ENCODE measurements around the gene HAPLN2.

Gene HAPLN2

GRCh38 chr1:156645056-156645455 is 25.8 kb downstream of the HAPLN2 start:
- Histone ChIP-seq H3K4me2 (ENCODE audit: insufficient read depth, low read length, poor library complexity, severe bottlenecking) (no peak overlapping the region), H3K27ac (replicated peaks; ENCODE audit: low read length) (no peak overlapping the region), H2BK5ac (ENCODE audit: low read length) (no peak overlapping the region), H3K27me3 (ENCODE audit: control insufficient read depth in 3 of 3, insufficient read depth in 3 of 3, low read depth in 1 of 3, low read length in 3 of 3) (peaks cover 10 to 81% (median 18%) of the 10 kb centered on the region in 3 experiments), H3K9ac (ENCODE audit: low read depth, low read length, poor library complexity) (no peak overlapping the region), H3K4me3 (ENCODE audit: low read length in 2 of 2) (no peak overlapping the region), H3K4me1 (ENCODE audit: control insufficient read depth in 2 of 2, insufficient read depth in 1 of 2, low read depth in 1 of 2, low read length in 2 of 2) (peaks cover 8 to 13% of the 10 kb centered on the region in 2 donors), H3K4ac (ENCODE audit: low read length) (no peak overlapping the region), H3K18ac (ENCODE audit: low read length) (no peak overlapping the region), H3K36me3 (replicated peaks in 1 of 2; ENCODE audit: control insufficient read depth in 2 of 2, insufficient read depth in 2 of 2, low read length in 2 of 2) (peaks cover 0 to 15% of the 10 kb centered on the region in 2 donors), H2AFZ (ENCODE audit: low read length) (no peak overlapping the region), H2BK15ac (ENCODE audit: low read length) (no peak overlapping the region), H4K8ac (ENCODE audit: low read depth, low read length) (no peak overlapping the region), H2BK12ac (ENCODE audit: low read length) (no peak overlapping the region), H3K23ac (ENCODE audit: low read depth, low read length, poor library complexity) (no peak overlapping the region), H4K91ac (ENCODE audit: low read depth, low read length, poor library complexity) (no peak overlapping the region), H2AK5ac (ENCODE audit: low read depth, low read length) (no peak overlapping the region), H3K14ac (ENCODE audit: low read length) (no peak overlapping the region), H3K79me1 (ENCODE audit: low read depth, low read length) (no peaks in the 10 kb centered on the region), H2BK120ac (ENCODE audit: low read depth, low read length) (no peak overlapping the region), H3K9me3 (replicated peaks in 1 of 2; ENCODE audit: control insufficient read depth in 2 of 2, insufficient read depth in 1 of 2, low read depth in 1 of 2, low read length in 2 of 2) (peaks cover 0 to 2% of the 10 kb centered on the region in 2 donors)
- WGBS, 2 donors (ENCODE audit: extremely low coverage in 2 of 2, insufficient read length in 2 of 2, insufficient replicate concordance in 1 of 2): no CpG with 5 or more reads among the region's 3 CpGs
- no peak for DNase-seq (ENCODE audit: low spot score)

GRCh38 chr1:156645666-156646065 is 26.5 kb downstream of the HAPLN2 start:
- DNase-seq (ENCODE audit: low spot score): no peak
- Histone ChIP-seq H2BK12ac (ENCODE audit: low read length) (no peak overlapping the region), H4K8ac (ENCODE audit: low read depth, low read length) (no peak overlapping the region), H2BK120ac (ENCODE audit: low read depth, low read length) (no peak overlapping the region), H3K14ac (ENCODE audit: low read length) (no peak overlapping the region), H2AFZ (ENCODE audit: low read length) (no peak overlapping the region), H3K23ac (ENCODE audit: low read depth, low read length, poor library complexity) (no peak overlapping the region), H3K18ac (ENCODE audit: low read length) (no peak overlapping the region), H2AK5ac (ENCODE audit: low read depth, low read length) (no peak overlapping the region), H3K27ac (replicated peaks; ENCODE audit: low read length) (no peak overlapping the region), H3K79me1 (ENCODE audit: low read depth, low read length) (no peaks in the 10 kb centered on the region), H4K91ac (ENCODE audit: low read depth, low read length, poor library complexity) (no peak overlapping the region), H3K9me3 (replicated peaks in 1 of 2; ENCODE audit: control insufficient read depth in 2 of 2, insufficient read depth in 1 of 2, low read depth in 1 of 2, low read length in 2 of 2) (peaks cover 0 to 2% of the 10 kb centered on the region in 2 donors), H3K4ac (ENCODE audit: low read length) (no peak overlapping the region), H3K4me1 (ENCODE audit: control insufficient read depth in 2 of 2, insufficient read depth in 1 of 2, low read depth in 1 of 2, low read length in 2 of 2) (peaks cover 8 to 13% of the 10 kb centered on the region in 2 donors), H3K9ac (ENCODE audit: low read depth, low read length, poor library complexity) (no peak overlapping the region), H2BK15ac (ENCODE audit: low read length) (no peak overlapping the region), H3K4me2 (ENCODE audit: insufficient read depth, low read length, poor library complexity, severe bottlenecking) (no peak overlapping the region), H2BK5ac (ENCODE audit: low read length) (no peak overlapping the region), H3K27me3 (ENCODE audit: control insufficient read depth in 3 of 3, insufficient read depth in 3 of 3, low read depth in 1 of 3, low read length in 3 of 3) (peaks cover 10 to 86% (median 18%) of the 10 kb centered on the region in 3 experiments), H3K36me3 (replicated peaks in 1 of 2; ENCODE audit: control insufficient read depth in 2 of 2, insufficient read depth in 2 of 2, low read length in 2 of 2) (peaks cover 0 to 15% of the 10 kb centered on the region in 2 donors), H3K4me3 (ENCODE audit: low read length in 2 of 2) (no peak overlapping the region)
- no CpG with 5 or more reads among the region's 1 CpG for WGBS, 2 donors (ENCODE audit: extremely low coverage in 2 of 2, insufficient read length in 2 of 2, insufficient replicate concordance in 1 of 2)

DNA sequence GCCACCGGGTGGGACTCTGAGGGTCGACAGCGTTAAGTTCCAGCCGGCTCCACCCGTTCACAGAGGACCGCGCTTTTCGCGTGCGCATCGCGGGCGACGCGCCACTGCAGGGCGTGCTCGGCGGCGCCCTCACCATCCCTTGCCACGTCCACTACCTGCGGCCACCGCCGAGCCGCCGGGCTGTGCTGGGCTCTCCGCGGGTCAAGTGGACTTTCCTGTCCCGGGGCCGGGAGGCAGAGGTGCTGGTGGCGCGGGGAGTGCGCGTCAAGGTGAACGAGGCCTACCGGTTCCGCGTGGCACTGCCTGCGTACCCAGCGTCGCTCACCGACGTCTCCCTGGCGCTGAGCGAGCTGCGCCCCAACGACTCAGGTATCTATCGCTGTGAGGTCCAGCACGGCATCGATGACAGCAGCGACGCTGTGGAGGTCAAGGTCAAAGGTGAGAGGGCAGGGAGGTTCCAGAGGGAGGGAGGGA is 27.6 kb downstream of the HAPLN2 start:
- no peak overlapping the region for H4K8ac ChIP-seq (ENCODE audit: low read depth, low read length)
- H2AFZ ChIP-seq (ENCODE audit: low read length): no peak overlapping the region
- peaks cover 0 to 15% of the 10 kb centered on the region in 2 donors for H3K36me3 ChIP-seq (replicated peaks in 1 of 2; ENCODE audit: control insufficient read depth in 2 of 2, insufficient read depth in 2 of 2, low read length in 2 of 2)
- H2BK5ac ChIP-seq (ENCODE audit: low read length): no peak overlapping the region
- peak overlapping the region; percentile 40 for H3K18ac ChIP-seq (ENCODE audit: low read length)
- DNase-seq (ENCODE audit: low spot score): no peak
- peaks cover 10 to 83% (median 13%) of the 10 kb centered on the region in 3 experiments for H3K27me3 ChIP-seq (ENCODE audit: control insufficient read depth in 3 of 3, insufficient read depth in 3 of 3, low read depth in 1 of 3, low read length in 3 of 3)
- H3K23ac ChIP-seq (ENCODE audit: low read depth, low read length, poor library complexity): peak overlapping the region; percentile 76
- peaks cover 5% of the 10 kb centered on the region in 2 donors for H3K4me1 ChIP-seq (ENCODE audit: control insufficient read depth in 2 of 2, insufficient read depth in 1 of 2, low read depth in 1 of 2, low read length in 2 of 2)
- H3K4me2 ChIP-seq (ENCODE audit: insufficient read depth, low read length, poor library complexity, severe bottlenecking): no peak overlapping the region
- H3K4ac ChIP-seq (ENCODE audit: low read length): no peak overlapping the region
- no peak overlapping the region for H3K4me3 ChIP-seq (ENCODE audit: low read length in 2 of 2)
- H2BK120ac ChIP-seq (ENCODE audit: low read depth, low read length): no peak overlapping the region
- WGBS, 2 donors (ENCODE audit: extremely low coverage in 2 of 2, insufficient read length in 2 of 2, insufficient replicate concordance in 1 of 2): no CpG with 5 or more reads among the region's 51 CpGs
- H3K14ac ChIP-seq (ENCODE audit: low read length): no peak overlapping the region
- peak overlapping the region; percentile 26 for H3K9ac ChIP-seq (ENCODE audit: low read depth, low read length, poor library complexity)
- no peaks in the 10 kb centered on the region for H3K79me1 ChIP-seq (ENCODE audit: low read depth, low read length)
- H2BK12ac ChIP-seq (ENCODE audit: low read length): no peak overlapping the region
- H3K27ac ChIP-seq (replicated peaks; ENCODE audit: low read length): no peak overlapping the region
- H3K9me3 ChIP-seq (replicated peaks in 1 of 2; ENCODE audit: control insufficient read depth in 2 of 2, insufficient read depth in 1 of 2, low read depth in 1 of 2, low read length in 2 of 2): peaks cover 0 to 2% of the 10 kb centered on the region in 2 donors
- H4K91ac ChIP-seq (ENCODE audit: low read depth, low read length, poor library complexity): no peak overlapping the region
- no peak overlapping the region for H2BK15ac ChIP-seq (ENCODE audit: low read length)
- H2AK5ac ChIP-seq (ENCODE audit: low read depth, low read length): no peak overlapping the region

DNA sequence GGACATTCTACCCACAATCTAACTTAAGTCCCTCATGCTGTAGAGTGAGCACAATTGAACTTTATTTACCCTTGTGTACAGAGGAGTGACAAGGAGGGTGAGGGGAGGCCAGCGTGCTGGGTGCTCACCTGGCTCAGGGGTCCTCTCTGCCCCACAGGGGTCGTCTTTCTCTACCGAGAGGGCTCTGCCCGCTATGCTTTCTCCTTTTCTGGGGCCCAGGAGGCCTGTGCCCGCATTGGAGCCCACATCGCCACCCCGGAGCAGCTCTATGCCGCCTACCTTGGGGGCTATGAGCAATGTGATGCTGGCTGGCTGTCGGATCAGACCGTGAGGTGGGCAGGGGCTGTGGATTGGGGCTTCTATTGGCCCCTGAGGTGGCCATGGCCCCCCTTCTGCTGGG is 28.1 kb downstream of the HAPLN2 start:
- peaks cover 9 to 79% (median 11%) of the 10 kb centered on the region in 3 experiments for H3K27me3 ChIP-seq (ENCODE audit: control insufficient read depth in 3 of 3, insufficient read depth in 3 of 3, low read depth in 1 of 3, low read length in 3 of 3)

More for the DNA sequence above, 28.1 kb downstream of the HAPLN2 start:
- H3K4me2 ChIP-seq (ENCODE audit: insufficient read depth, low read length, poor library complexity, severe bottlenecking): no peak overlapping the region
- H2AK5ac ChIP-seq (ENCODE audit: low read depth, low read length): no peak overlapping the region
- H3K36me3 ChIP-seq (replicated peaks in 1 of 2; ENCODE audit: control insufficient read depth in 2 of 2, insufficient read depth in 2 of 2, low read length in 2 of 2): peaks cover 0 to 15% of the 10 kb centered on the region in 2 donors
- H3K9me3 ChIP-seq (replicated peaks in 1 of 2; ENCODE audit: control insufficient read depth in 2 of 2, insufficient read depth in 1 of 2, low read depth in 1 of 2, low read length in 2 of 2): peaks cover 0 to 2% of the 10 kb centered on the region in 2 donors
- H2BK15ac ChIP-seq (ENCODE audit: low read length): no peak overlapping the region
- no peak overlapping the region for H2BK12ac ChIP-seq (ENCODE audit: low read length)
- H4K91ac ChIP-seq (ENCODE audit: low read depth, low read length, poor library complexity): no peak overlapping the region
- no peaks in the 10 kb centered on the region for H3K79me1 ChIP-seq (ENCODE audit: low read depth, low read length)
- H2BK120ac ChIP-seq (ENCODE audit: low read depth, low read length): no peak overlapping the region
- no peak overlapping the region for H3K14ac ChIP-seq (ENCODE audit: low read length)
- no peak overlapping the region for H3K18ac ChIP-seq (ENCODE audit: low read length)
- H2BK5ac ChIP-seq (ENCODE audit: low read length): no peak overlapping the region
- no peak overlapping the region for H3K27ac ChIP-seq (replicated peaks; ENCODE audit: low read length)
- no peak overlapping the region for H3K4me3 ChIP-seq (ENCODE audit: low read length in 2 of 2)
- WGBS, 2 donors (ENCODE audit: extremely low coverage in 2 of 2, insufficient read length in 2 of 2, insufficient replicate concordance in 1 of 2): no CpG with 5 or more reads among the region's 10 CpGs
- H3K9ac ChIP-seq (ENCODE audit: low read depth, low read length, poor library complexity): no peak overlapping the region
- no peak overlapping the region for H3K23ac ChIP-seq (ENCODE audit: low read depth, low read length, poor library complexity)
- DNase-seq (ENCODE audit: low spot score): no peak
- H3K4ac ChIP-seq (ENCODE audit: low read length): no peak overlapping the region
- H2AFZ ChIP-seq (ENCODE audit: low read length): no peak overlapping the region
- H4K8ac ChIP-seq (ENCODE audit: low read depth, low read length): no peak overlapping the region
- H3K4me1 ChIP-seq (ENCODE audit: control insufficient read depth in 2 of 2, insufficient read depth in 1 of 2, low read depth in 1 of 2, low read length in 2 of 2): peaks cover 1 to 2% of the 10 kb centered on the region in 2 donors

All from neuronal stem cell (in vitro differentiated cells).